Esophagus squamous epithelium (tissue), 5 donors: Measurements from ENCODE around the gene TEX53. TPM values are rescaled to one million over a fixed set of nuclear protein-coding genes. Genes with fewer than 3 reads are reported as not detected.

Experiments
- DNase-seq: peaks from one replicate; lab custom pipeline; 2025; lab: John Stamatoyannopoulos, UW
- H3K27ac ChIP-seq, 4 donors: fragments of 200-600 bp; sonication (generic); one replicate each; pipeline ENCODE4 v1.5.1; 2016 to 2019; ENCODE audit warnings: mild to moderate bottlenecking in 1 of 4
- H3K27me3 ChIP-seq, 4 donors: fragments of 200-600 bp; sonication (generic); 1 replicate in 3 of 4; 2 replicates in 1 of 4; pipeline versions ENCODE4 v1.5.1 to v1.6.0; 2017 to 2021; ENCODE audit warnings: antibody characterized with exemption in 1 of 4
- H3K36me3 ChIP-seq, 3 donors: fragments of 200-600 bp; sonication (generic); one replicate each; pipeline ENCODE4 v1.5.1; 2016 to 2019
- H3K4me1 ChIP-seq, 3 donors: fragments of 200-600 bp; sonication (generic); one replicate each; pipeline ENCODE4 v1.5.1; 2017 to 2019
- H3K4me3 ChIP-seq, 4 donors: fragments of 200-600 bp; sonication (generic); 1 replicate in 3 of 4; 2 replicates in 1 of 4; pipeline ENCODE4 v1.5.1; 2016 to 2019; ENCODE audit warnings: mild to moderate bottlenecking in 2 of 4, moderate library complexity in 1 of 4
- H3K9me3 ChIP-seq, 3 donors: fragments of 200-600 bp; sonication (generic); one replicate each; pipeline ENCODE4 v1.5.1; 2016 to 2019
- POLR2A ChIP-seq, 4 donors: fragments of 450-650 bp; IDR thresholded peaks; one replicate each; pipeline ENCODE4 v1.6.1; 2017; ENCODE audit warnings: antibody characterized with exemption in 4 of 4, mild to moderate bottlenecking in 4 of 4, moderate library complexity in 3 of 4
- WGBS, 2 donors: methylation state at CpG; one replicate each; pipeline ENCODE4 v1.1.5; 2018; 5-methylcytosine and 5-hydroxymethylcytosine counted together
- intact Hi-C: fragments of 100-400 bp; cut with DNase I; formaldehyde crosslinking; loops from one replicate; pipeline ENCODE4 v1.15.0; 2022
- total RNA-seq, 4 donors: library from RNA; depleted of rRNA; stranded (reverse); fragments of >200 nt; gene quantifications; one replicate each; pipeline ENCODE4 v1.1.0, GENCODE V29; 2016
- TF ChIP-seq, protein P1 (sequence below), 6 experiments: fragments of 450-650 bp in 4 of 6; fragments of 200-600 bp in 2 of 6; sonication (generic) in 2 of 6; IDR thresholded peaks; one replicate each; pipeline ENCODE4 v1.5.1; 2016 to 2019; ENCODE audit warnings: antibody characterized with exemption in 6 of 6, mild to moderate bottlenecking in 4 of 6, moderate library complexity in 4 of 6
- donor health status: DM: yes; HTN: yes; CAD: no.

TEX53 gene
- total RNA-seq, 4 donors from 2014 or later, result not detected

DNA sequence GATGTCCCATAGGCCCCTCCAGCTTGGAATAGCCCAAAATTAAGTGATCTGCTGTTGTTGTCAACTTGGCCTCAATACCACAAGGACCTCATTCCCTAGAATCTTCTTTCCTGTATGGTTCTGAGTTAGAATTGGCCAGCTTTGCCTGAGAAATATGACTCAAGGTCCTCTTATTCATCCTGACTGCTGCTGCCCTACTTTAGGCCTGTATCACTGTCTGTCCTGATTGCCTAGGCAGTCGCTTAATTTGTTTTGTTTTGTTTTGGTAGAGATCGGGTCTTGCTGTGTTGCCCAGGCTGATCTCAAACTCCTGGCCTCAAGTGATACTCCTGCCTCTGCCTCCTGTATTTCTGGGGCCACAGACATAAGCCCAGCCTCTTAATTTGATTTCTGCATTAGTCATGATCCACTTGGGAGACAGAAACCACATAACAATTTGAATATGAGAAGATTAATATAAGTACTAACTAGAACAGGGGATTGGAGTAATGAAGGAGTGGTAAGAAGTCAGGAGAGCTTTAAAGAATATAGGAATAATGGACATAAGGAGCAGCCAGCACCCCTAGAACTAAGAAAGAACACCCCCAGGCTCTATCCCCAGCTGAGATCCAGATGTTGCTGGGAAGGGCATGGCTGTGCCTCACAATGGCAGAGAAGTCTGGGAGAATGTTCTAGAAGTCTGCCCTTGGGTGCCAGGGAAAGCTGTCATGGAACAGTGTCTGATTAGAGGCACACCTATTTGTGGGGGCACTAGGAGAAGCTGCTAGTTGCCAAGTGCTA, 4.6 kb downstream of the TEX53 start:
- no peaks in the 10 kb centered on the region for H3K9me3 ChIP-seq
- TF ChIP-seq, protein P1, sequence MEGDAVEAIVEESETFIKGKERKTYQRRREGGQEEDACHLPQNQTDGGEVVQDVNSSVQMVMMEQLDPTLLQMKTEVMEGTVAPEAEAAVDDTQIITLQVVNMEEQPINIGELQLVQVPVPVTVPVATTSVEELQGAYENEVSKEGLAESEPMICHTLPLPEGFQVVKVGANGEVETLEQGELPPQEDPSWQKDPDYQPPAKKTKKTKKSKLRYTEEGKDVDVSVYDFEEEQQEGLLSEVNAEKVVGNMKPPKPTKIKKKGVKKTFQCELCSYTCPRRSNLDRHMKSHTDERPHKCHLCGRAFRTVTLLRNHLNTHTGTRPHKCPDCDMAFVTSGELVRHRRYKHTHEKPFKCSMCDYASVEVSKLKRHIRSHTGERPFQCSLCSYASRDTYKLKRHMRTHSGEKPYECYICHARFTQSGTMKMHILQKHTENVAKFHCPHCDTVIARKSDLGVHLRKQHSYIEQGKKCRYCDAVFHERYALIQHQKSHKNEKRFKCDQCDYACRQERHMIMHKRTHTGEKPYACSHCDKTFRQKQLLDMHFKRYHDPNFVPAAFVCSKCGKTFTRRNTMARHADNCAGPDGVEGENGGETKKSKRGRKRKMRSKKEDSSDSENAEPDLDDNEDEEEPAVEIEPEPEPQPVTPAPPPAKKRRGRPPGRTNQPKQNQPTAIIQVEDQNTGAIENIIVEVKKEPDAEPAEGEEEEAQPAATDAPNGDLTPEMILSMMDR (IDR thresholded peaks at IDR 0.05), result no peak
- no peak for TF ChIP-seq POLR2A (IDR thresholded peaks at IDR 0.05)
- H3K4me3 ChIP-seq, result no peak overlapping the region
- no peaks in the 10 kb centered on the region for H3K27me3 ChIP-seq
- DNase-seq, result no peak
- WGBS, 2 donors, result 52 to 68% methylated on average over 2 of the region's 2 CpGs
- H3K27ac ChIP-seq, result no peak overlapping the region
- intact Hi-C loops, result loop anchor here (5.0 kb wide), 2 partner anchors 166 to 246 kb away; no protein-coding TSS in a partner anchor
- H3K36me3 ChIP-seq, result peaks cover 0 to 8% (median 0%) of the 10 kb centered on the region in 3 donors
- H3K4me1 ChIP-seq, result peaks cover 0 to 12% (median 0%) of the 10 kb centered on the region in 3 donors

DNA sequence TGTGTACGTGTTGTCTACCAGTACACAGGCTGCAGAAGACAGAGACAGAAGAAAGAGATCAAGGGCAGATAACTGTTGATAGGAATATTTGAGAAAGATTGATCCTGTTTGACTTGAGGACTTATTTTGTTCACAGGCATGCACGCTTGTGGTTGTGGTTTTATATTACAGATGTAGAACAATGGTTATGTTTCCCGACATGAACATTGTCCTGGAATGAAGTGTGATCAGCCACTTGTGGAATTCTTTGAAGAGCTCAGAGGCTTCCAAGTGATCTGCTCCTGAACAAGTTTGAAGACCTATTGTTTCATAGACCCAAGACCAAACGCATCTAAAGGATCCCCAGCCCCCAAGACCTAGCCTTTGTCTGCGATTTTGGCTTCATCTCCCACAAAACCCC, 13.7 kb downstream of the TEX53 start:
- no peak for TF ChIP-seq POLR2A (IDR thresholded peaks at IDR 0.05)
- TF ChIP-seq, protein P1 (IDR thresholded peaks at IDR 0.05), result no peak
- intact Hi-C loops, result no loop called here
- no peaks in the 10 kb centered on the region for H3K9me3 ChIP-seq
- H3K4me1 ChIP-seq, result no peaks in the 10 kb centered on the region
- no peaks in the 10 kb centered on the region for H3K27me3 ChIP-seq
- H3K36me3 ChIP-seq, result peaks cover 0 to 95% (median 5%) of the 10 kb centered on the region in 3 donors
- H3K27ac ChIP-seq, result no peak overlapping the region
- no peak overlapping the region for H3K4me3 ChIP-seq
- WGBS, 2 donors, result 86 to 92% methylated on average over 5 of the region's 5 CpGs
- no peak for DNase-seq

DNA sequence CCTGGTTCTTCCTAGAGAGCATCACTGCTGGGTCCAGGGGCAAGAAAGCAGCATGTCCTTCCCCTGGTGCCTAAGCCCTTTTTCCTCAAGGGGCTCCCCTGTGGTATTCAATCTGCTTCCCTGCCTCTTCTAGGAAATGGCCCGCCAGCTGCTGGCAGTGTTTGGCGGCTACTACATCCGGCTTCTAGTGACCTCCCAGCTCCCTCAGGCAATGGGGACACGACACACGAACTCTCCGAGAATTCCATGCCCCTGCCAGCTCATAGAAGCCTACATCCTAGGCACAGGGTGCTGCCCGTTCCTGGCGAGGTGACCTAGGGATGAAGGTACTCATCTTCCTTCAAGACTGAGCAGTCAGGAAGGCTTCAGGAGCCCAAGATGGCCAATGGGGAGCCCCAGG, 14.6 kb downstream of the TEX53 start:
- no peak for DNase-seq
- intact Hi-C loops, result no loop called here
- H3K27ac ChIP-seq, result no peak overlapping the region
- H3K27me3 ChIP-seq, result no peaks in the 10 kb centered on the region
- WGBS, 2 donors, result 62 to 77% methylated on average over 3 of the region's 8 CpGs
- no peak overlapping the region for H3K4me3 ChIP-seq
- peaks cover 0 to 97% (median 5%) of the 10 kb centered on the region in 3 donors for H3K36me3 ChIP-seq
- no peaks in the 10 kb centered on the region for H3K4me1 ChIP-seq
- H3K9me3 ChIP-seq, result no peaks in the 10 kb centered on the region
- TF ChIP-seq POLR2A (IDR thresholded peaks at IDR 0.05), result no peak
- TF ChIP-seq, protein P1 (IDR thresholded peaks at IDR 0.05), result no peak

DNA sequence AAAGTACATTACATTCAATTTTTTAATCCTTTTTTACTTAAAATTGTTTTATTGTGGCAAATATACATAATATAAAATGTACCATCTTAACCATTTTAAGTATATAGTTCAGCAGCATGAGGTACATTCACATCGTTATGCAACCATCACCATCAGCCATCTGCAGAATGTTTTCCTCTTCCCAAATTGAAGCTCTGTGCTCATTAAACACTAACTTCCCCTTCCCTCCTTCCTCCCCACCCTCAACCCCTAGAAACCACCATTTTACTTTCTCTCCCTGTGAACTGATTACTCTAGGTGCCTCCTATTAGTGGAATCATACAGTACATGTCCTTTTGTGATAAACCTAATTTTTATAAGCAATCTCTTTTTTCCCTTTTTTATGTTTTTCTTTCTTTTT, 15.6 kb downstream of the TEX53 start:
- Histone ChIP-seq H3K36me3 (peaks cover 0 to 99% (median 5%) of the 10 kb centered on the region in 3 donors), H3K9me3 (no peaks in the 10 kb centered on the region), H3K27me3 (no peaks in the 10 kb centered on the region), H3K4me3 (no peak overlapping the region), H3K4me1 (no peaks in the 10 kb centered on the region), H3K27ac (no peak overlapping the region)
- intact Hi-C loops, result no loop called here
- WGBS, 2 donors, result 67 to 71% methylated on average over 1 of the region's 1 CpG
- no peak for DNase-seq
- no peak for TF ChIP-seq POLR2A (IDR thresholded peaks at IDR 0.05)
- TF ChIP-seq, protein P1 (IDR thresholded peaks at IDR 0.05), result no peak

DNA sequence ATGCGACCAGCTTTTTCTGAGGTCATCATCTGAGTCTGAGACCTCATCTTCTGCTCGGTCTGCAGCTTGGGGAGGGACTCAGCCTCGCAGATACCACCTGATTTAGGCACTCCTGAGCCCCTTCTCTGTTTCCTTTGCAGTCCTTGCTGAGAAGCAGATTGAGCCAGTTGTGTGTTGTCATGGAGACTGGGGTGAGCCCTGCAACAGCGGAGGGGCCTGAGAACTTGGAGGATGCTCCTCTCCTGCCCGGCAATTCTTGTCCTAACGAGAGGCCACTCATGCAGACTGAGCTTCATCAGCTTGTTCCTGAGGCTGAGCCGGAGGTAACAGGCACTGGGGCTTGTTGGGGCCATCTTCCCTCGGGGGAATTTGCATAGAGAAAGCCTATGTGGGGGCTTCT, 19.2 kb downstream of the TEX53 start:
- intact Hi-C loops, result no loop called here
- no peaks in the 10 kb centered on the region for H3K9me3 ChIP-seq
- TF ChIP-seq, protein P1 (IDR thresholded peaks at IDR 0.05), result no peak
- no peak for TF ChIP-seq POLR2A (IDR thresholded peaks at IDR 0.05)
- no peak overlapping the region for H3K27ac ChIP-seq
- H3K27me3 ChIP-seq, result no peaks in the 10 kb centered on the region
- no peak for DNase-seq
- WGBS, 2 donors, result 86 to 96% methylated on average over 5 to 8 of the region's 8 CpGs
- no peaks in the 10 kb centered on the region for H3K4me1 ChIP-seq
- peaks cover 0 to 100% (median 14%) of the 10 kb centered on the region in 3 donors for H3K36me3 ChIP-seq
- no peak overlapping the region for H3K4me3 ChIP-seq
